GM19328 (cell line): ENCODE measurements around the gene CXXC5.

Experiments used
- ATAC-seq: cut with Tn5 transposase; IDR thresholded peaks from one replicate; pipeline ENCODE4 v1.9.1; 2021; ENCODE audit warnings: mild to moderate bottlenecking, moderate library complexity; ENCODE audit not compliant: unreplicated experiment

The CXXC5 gene

DNA sequence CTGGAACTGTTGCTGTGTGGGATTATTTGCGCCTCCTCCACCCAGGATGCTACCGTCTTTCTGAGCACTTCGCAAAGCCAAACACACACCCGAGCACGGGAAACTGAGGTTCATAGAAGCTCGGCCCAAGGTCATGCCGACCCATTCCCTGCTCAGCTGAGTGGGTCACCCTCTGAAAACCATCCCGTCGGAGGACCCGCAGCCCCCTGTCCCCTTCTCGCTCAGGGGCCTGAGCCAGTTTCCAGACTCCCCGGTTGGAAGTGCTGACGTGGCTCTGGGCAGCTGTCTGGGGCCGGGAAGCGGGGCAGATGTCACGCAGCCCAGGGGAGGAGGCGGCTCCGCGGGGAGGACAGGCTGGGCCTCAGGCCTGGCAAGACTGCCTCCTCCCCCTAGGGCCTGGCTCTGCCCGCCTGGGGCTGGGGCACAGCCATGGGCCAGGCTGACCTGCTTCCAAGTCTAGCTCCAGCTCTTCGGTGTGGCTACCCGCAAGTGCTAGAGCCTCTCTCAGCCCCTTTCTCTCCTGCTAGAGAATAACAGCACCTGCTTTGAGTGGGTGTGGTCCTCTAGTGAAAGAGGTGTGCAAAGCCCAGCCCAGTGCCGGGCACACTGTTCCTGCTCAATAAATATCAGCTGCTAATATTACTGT, 9.9 kb upstream of the CXXC5 start:
- no peak for ATAC-seq

DNA sequence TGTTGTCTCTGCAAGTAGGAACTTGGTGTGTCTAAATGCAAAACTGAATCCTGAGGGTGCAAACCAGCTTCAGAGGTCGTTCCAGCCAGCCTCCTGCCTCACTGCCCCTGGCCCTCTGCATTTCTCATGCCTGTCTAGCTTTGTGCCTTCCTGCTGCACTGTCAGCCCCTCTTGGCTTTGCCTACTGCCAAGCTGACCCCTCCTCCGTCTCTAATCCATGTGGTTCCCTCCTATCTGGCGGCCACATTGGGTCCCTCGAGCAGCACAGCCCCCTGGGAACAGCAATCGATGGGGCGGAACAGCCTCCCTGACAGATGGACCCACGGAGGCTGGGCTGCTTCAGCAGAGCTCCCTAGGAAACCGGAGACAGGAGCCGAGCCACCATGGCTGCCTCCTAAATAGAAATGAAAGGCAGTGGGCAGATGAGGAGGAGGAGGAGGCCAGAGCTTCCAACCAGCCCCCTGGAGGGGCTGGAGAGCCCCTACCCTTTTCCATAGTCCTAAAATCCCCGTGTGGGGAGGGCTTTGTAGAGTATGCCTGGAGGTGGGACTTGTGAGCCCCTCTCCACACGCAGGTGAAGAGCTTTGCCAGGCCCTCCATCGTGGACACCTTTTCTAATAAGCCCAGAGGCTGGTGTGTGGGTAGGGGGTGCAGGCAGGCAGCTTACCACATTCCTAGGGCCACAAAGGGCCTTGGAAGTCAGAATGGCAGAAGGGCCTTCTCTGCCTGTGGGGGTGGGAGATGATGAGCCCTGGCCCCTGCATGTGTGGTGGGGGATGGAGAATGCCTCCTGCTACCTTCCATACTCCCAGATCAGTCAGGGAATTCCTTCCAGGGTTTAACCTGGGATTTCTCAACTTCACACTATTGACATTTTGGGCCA, 9.2 kb upstream of the CXXC5 start:
- no peak for ATAC-seq

DNA sequence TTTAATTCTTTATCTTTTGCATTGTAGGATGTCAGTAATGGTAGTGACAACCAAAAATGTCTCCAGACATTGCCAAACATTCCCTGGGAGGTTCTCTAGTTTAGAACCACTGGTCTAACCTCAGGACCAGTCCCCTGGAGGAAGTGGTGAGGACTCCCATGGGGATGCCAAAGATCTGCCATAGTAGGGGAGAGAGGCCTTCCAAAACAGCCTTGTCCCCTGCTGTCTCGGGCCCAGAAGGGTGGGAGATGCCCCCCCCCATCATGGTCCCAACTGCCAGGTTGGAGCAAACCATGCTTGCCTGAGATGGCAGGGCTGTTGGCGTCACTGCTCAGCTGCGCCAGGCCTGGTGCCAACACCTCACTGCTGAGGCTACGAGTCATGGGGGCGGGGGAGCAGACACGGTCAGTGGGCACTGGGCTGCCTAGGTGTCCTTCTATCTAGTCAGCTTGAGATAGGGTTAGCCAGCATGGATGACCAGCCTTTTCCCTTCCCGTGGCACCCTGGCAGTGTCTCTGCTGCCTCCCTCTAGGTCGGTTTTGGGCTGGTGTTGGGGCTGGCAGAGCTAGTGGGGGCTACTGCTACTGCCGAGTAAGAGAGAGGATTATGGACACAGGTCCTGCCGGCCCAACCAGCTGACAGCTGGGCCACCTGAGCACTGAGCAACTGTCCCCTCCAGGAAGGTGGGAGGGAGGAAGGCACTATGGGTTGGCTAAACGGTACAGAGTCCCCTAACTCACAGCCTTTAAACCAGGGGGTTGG, 8.3 kb upstream of the CXXC5 start:
- ATAC-seq, result no peak

DNA sequence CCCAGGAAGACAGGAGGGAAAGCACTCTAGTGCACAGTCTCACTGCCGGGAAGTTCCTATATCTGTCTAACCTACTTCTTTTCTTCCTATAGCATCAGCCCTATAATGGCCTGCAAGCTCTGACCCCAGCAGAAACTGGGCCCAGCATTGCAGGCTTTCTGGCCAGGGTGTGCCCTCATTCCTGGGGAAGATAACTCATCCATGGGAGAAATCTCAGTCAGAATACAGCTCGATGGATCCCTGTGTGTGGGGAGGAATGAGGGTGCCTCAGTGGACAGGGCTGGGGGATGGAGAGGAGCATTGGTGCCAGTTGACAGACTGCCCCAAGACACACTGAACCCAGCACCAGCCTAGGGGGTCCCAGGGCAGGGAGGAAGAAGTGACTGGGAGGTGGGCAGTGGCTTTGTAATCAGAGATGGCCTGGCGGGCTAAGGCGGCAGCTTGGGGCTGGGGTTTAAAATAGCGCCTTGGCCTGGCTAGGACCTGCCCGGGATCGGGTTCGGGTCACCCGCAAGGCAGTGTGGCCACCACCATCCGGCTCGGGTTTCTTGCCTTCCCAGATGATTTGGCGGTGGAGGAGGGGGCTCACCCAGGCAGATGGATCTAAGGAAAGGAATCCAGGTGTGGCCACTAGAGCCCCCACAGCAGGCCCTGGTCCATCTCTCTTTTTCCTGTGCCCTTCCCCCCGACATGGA, 7.6 kb upstream of the CXXC5 start:
- ATAC-seq, result no peak

DNA sequence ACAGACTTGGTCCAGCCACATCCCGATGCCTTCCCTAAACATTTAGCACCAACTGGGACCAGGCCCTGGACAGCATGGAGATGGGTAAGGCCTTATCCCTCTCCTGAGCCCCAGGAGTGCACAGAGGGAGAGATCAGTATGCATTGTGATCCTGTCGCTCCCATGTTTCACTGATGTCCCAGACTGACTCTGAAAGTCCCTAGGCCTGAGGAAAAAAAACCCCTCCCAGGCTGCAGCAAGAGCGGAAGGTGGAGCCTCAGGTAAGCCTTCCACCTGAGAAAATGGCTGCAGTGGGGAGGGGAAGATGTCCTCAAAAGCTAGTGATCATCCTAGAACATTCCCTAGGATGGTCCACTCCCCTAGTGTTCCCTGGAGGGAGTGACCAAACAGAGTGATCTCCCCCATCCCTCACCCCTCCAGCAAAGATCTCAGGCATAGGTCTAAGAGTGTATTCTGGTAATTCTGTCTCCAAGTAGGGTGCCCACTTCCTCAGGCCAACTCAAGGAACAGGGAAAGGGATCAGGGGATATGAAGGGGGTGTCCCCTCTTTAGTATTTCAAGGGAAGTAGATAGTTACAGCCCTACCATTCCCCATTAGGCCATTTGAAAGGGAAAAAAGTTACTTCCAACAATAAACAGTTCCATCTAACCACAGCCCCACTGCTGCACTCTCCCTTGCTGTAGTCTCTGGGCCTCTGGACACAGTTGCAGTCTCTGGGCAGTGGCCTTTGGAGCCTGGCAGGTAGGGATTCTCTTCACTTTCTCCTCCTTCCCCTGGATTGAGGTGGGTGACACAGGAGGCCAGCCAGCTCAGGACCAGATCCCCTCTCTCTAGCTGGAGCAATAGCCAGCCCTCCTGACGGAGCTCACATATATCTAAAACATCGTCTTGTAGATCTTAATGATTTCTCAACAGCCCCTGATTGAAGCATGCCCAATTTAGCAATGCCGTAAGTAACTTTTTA, 6.8 kb upstream of the CXXC5 start:
- ATAC-seq, result no peak

DNA sequence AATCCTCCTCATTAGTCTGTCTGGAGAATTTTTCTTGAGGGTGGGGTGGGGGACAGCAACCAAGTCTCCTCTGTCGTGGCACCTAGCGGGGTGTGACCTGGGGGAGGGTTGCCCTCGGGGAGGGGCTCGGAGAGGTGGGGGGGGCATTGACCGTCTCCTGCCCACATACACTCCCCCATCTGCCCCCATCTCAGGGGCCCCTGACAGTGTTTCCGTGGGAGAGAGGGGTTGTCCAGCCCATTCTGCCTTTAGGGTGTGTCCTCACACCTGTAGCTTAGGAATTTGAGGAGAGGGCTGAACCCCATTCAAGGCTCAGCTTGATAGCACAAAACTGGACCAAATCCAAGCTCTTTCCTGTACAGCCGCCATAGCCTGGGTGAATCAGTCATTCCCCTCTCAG, 5.9 kb upstream of the CXXC5 start:
- no peak for ATAC-seq

DNA sequence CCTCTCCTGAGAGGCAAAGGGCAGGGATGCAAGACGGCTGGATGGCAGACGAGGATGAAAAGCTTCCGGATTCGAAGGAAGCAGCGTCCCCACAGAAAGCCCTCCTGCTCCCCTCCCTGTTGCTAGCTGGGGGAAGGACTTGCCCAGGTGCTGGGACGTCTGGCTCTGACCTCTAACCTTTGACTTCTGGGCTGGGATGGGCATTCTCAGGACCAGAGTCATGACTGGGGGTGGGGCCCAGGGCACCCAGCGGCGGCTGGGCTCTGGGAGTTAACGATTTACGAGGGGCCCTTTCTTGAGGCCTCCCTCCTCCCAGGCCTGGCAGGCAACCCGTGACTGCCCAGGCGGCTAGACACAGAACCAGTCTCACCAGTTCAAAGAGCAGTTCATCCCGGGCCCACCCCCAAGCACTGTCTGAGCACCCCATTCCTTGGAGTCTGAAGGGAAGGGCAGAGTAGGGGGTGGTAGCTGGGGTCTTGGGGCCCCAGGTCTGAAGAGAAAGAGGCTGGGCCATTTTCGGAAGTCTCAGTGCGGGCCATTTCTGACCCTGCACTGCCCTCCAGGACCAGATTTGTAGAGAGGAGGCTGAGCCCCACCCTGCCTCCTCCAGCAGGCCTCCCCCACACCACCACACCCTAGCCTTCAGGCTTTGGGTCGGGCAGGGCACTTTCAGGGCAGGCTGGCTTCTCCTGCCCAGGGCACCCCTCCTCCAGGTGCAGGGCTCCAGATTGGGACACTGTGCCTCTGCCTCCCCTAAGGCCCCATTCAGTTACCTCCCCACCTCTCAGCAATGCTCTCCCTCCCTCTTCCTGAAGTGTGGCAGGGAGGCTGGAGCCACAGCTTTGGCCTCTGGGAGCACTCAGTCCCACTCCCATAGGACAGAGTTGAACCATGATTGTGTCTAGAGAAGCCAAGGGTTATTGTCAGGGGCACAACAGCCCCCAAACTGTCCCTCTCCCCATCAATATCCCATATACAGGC, 5.0 kb upstream of the CXXC5 start:
- no peak for ATAC-seq

DNA sequence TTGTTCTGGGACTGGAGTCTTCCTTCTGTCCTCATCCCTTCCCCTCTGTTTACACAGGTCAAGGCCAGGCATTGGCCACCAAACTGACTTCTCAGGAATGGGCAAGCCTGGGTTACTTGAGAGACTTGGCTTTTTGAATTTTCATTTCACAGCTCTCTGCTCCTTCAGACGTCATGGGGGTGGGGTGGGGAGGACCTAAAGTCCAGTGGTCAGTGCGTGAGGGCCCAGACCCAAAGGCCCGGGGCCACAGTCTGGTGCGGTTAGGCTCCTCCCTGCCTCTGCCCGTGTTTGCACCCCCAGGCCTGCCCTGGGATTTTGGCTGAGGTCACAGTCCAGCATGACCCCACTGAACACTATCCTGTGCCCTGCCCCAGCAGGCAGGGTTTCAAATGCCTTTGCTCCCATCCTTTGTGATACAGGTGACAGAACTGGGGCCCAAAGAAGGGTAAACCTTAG, 4.1 kb upstream of the CXXC5 start:
- no peak for ATAC-seq

DNA sequence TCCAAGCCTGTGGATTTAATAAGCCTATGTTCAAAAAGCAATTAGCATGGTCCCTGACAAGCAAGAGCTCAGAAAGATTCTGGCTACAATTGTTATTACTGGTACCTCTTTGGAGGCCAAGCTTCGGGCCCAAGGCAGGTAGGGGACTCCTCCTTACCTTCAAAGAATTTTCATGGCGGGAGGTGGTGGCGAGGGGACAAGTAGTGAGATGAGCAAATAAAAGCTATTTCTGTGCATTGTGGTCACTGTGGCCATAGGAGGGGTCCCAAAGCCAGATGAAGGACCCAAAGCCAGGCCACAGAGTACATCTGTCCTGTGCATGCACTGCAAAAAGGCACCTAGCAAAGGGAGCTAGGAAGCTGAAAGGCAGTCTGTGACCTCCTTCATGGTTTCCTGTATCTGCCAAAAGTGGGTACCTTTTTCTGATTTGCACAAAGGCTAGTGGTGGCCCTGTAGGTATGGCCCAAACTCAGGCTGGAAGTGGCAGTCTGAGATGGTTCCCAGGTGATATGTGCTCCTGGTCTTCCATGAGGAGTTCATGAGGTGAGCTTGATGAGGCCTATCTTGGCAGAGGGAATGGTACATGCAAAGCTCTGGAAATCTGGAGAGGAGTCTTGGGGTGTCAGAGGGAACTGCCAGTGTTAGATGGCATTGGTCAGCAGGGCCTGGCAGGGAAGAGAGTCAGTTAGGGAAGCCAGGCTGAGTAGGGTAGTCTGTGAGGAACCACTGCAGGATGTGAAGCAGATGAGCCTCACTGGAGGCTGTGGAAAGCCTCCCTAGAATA, 3.3 kb upstream of the CXXC5 start:
- no peak for ATAC-seq

DNA sequence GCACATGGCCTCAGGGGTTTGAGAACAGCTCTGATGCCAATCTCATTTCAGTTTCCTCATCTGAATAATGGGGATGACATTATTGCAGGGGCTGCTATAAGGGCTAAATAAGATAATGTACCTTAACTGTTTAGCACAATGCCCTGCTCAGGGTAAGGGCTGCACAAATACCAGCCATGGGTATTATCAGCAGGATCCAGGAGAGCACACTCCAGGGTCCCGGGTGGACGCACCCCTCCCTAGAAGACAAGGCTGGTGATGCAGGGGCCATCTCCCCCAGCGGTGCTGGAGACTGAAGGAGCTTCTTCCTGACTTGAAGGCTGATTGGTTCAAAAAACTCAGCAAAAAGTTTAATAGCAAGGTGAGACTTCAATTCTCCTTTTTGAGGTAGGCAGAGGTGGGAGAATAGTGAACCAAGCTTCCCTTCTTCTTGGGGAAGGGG, 2.7 kb upstream of the CXXC5 start:
- no peak for ATAC-seq

DNA sequence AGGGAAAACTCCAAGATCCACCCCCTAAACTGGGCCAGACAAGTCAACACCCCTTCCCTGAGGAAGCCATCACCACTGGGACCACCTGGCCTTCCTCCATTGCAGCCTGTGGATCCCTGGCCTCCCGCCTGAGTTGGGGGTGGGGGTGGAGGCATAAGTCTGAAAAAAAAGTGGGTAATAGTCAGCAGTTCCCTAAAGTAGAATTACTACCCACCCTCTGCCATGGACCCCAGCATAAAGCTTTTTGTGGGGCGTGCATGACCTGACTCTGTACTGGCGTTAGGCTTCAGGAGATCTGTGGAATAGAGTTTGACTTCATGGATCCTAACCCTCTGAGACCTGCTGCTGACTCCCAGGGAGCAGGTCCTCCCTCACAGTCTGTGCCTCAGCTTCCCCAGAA, 2.0 kb upstream of the CXXC5 start:
- no peak for ATAC-seq

DNA sequence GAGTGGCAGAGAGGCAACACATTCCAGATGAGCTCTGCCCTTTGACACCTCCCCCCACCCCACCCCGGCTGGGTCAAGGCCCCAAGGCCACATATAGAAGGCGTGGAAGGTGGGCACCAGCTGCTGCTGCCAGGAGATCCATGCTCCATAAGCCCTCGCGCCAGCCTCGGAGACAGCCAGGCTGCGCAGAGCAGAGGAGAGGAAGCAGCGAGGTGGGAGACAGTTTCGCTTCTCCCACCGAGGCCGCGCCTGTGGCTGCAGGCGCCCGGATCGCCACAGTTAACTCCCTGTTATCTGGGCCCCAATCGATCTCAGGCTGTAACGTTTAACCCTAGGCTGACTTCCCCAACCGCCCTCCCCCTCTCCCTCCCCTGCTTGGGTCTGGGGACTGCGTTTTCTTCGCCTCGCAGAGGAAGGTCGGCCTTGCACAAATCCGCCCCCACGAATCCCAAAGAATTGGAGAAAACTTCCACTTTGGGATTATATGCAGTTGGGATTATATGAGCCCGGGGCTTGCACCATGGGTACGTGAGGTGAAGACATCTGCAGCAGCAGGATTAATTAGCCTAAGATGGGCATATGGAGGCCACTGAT, 1.1 kb upstream of the CXXC5 start:
- no peak for ATAC-seq

DNA sequence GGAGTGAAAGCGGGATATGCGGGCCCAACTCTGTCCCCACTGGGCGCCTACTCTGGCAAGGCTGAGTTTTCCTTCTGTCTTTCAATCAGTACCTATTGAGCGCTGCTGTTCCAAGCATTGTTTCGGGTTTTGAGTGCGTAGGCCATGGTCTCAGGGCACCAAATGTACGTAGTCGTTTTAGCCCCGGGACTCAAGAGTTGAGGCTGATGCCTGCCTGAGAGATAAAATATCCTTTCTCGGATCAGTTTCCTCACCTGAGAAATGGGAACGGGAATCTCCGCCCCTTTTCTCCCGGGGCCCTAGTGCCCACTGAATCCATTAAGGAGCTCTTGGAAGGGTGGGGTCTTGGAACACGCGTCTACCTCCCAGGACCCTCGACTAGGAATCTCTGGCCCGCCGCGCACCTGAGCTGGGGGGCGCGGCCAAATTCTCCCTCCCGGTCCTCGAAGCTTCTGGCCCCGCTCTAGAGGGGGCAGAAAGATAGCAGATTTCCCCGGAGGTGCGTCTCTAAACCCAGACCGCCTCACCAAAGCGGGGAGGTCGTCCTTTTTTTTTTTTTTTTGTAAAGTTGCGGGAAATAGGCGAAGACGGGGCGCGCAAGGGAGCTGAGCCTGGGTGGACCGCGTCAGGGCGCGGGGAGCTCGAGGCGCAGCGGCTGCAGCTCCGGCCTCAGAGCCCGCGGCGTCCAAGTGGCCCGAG, 494 bp upstream of the CXXC5 start:
- no peak for ATAC-seq

DNA sequence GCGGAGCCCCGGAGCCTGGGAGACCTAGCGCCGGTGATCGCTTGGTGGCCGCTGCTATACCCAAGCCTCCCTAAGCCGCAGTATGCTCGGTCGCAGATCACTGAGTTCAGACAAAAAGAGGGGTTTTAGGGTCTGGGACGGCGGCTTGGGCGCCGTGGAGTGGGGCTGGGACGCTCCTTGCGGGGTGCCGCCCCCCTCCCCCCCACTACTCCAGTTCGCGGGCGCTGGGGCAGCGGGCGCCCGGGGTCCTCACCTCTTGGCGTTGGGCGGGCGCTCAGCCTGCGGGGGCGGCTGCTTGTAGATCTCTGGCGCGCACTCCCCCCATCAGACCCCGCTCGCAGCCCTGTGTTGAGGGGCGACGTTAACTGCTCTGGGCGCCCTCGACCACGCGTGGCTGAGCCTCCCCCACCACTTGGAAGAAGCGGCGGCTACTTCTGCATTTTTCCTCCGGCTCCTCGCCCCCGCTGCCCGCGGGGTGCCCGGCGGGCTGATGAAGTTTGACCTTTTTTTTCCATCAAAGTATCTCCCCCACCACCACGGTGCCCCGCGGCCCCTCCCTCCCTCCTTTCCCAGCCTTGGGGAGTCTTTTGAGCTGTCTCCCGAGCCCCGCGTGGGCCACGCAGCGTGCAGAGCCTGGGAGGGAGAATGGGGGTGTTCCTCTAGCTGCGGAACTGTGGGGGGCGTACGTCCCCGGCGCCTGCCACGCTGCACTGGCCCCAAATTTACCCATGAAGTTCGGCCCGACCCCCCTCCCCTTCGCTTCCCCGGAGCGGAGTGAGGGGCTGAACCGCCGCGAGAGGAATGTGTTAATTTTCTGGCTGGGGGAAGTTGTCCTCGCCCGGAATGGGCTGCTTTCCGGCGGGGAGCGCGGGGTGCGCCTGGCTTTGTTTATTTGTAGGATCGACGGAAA, 1.2 kb downstream of the CXXC5 start:
- no peak for ATAC-seq

DNA sequence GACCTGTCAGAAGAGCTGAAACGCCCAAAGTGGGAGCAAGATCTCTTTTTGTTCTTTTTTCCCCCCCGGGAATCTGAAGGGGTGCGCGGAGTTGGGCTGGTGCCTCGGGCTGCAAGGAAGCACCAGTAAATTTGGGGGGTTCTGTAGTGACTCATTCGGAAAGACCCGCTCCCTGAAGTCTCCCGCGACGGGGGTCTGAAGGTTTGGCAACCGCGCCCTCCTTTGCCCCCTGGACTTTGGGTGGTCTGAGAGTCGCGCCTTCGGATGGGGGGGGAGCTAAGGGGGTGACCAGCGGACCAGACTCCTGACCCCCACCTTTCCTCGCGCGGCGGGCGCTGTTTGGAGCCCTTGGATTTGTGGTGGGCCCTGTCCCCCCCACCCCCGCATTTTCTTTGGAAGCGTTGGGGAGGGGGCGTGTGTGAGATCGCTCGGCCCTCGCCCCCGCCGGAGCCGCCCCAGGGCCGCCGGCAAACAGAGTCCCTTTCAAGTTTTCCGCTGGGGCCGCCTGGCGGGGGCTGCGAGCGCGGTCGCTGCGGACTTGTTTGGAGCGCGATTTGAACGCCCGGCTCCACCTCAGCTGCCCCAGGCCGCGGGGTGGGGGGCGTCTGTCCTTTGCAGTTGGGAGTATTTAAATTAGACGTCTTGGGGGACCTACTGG, 2.0 kb downstream of the CXXC5 start:
- no peak for ATAC-seq
